Measurements from ENCODE around the gene ANKRD24. TPM values are rescaled to one million over a fixed set of nuclear protein-coding genes. Genes with fewer than 3 reads are reported as not detected.
A peak's percentile ranks its signal among the peaks of the same experiment; 100 is the strongest.

Gene ANKRD24
- total and polyA plus RNA-seq, 2 of the 13 experiments (the other 11 are each of a cell fraction or from before 2014, with no cell fraction given), result 0.13 to 0.24 TPM

- TF ChIP-seq ZBTB37 (CRISPR knock-in tag; IDR thresholded peaks at IDR 0.05), result no peak
- TF ChIP-seq CHD2 (IDR thresholded peaks at IDR 0.05; ENCODE audit: low read depth, low read length), result no peak
- TF ChIP-seq ZNF337 (CRISPR knock-in tag; IDR thresholded peaks at IDR 0.05; ENCODE audit: borderline replicate concordance, low read depth), result no peak
- no peak for TF ChIP-seq SP4 (CRISPR knock-in tag; IDR thresholded peaks at IDR 0.05)
- no peak for TF ChIP-seq ZBTB14 (CRISPR knock-in tag; IDR thresholded peaks at IDR 0.05)
- TF ChIP-seq ZNF710 (CRISPR knock-in tag; IDR thresholded peaks at IDR 0.05; ENCODE audit: borderline replicate concordance), result no peak
- no peak for TF ChIP-seq ATF3 (CRISPR knock-in tag; IDR thresholded peaks at IDR 0.05)
- TF ChIP-seq NR2F1 (CRISPR knock-in tag; IDR thresholded peaks at IDR 0.05), result 0 out of 4 replicates have a peak, but pooled peaks of 1 of the 2 experiments have one; percentile 13
- no peak for TF ChIP-seq NFAT5 (CRISPR knock-in tag; IDR thresholded peaks at IDR 0.05)
- no peak for TF ChIP-seq SNAI1 (CRISPR knock-in tag; IDR thresholded peaks at IDR 0.05; ENCODE audit: borderline replicate concordance)
- no peak for TF ChIP-seq ZNF484 (CRISPR knock-in tag; IDR thresholded peaks at IDR 0.05; ENCODE audit: borderline replicate concordance, low read depth)
- TF ChIP-seq ZNF83 (CRISPR knock-in tag; IDR thresholded peaks at IDR 0.05; ENCODE audit: borderline replicate concordance), result no peak
- TF ChIP-seq NR1H2 (CRISPR knock-in tag; IDR thresholded peaks at IDR 0.05; ENCODE audit: borderline replicate concordance, low read depth), result no peak
- no peak for TF ChIP-seq ZNF10 (CRISPR knock-in tag; IDR thresholded peaks at IDR 0.05; ENCODE audit: borderline replicate concordance, low read depth)
- no peak for TF ChIP-seq MTA1 (CRISPR knock-in tag; IDR thresholded peaks at IDR 0.05; ENCODE audit: borderline replicate concordance)
- peak; percentile 95 for TF ChIP-seq STAG1 (CRISPR knock-in tag; IDR thresholded peaks at IDR 0.05)
- no peak; the same call in 1 of the 2 replicates for TF ChIP-seq ZNF768 (CRISPR knock-in tag; IDR thresholded peaks at IDR 0.05)
- TF ChIP-seq RCOR2 (CRISPR knock-in tag; IDR thresholded peaks at IDR 0.05), result no peak
These were observed 84.8 kb downstream of the ANKRD24 start (continued) for GRCh38 chr19:4267101-4267900.
